Esophagus muscularis mucosa (tissue), 3 donors: ENCODE data around the gene MEF2C.

Source experiments
- EP300 ChIP-seq: sonication (generic); formaldehyde crosslinking; IDR thresholded peaks from one replicate; pipeline ENCODE4 v1.6.1; 2017; ENCODE audit warnings: antibody characterized with exemption
- TF ChIP-seq, protein P1 (sequence below), 3 experiments: fragments of 200-600 bp in 2 of 3; fragments of 450-650 bp in 1 of 3; sonication (generic) in 2 of 3; IDR thresholded peaks; one replicate each; pipeline ENCODE4 v1.5.1; 2017 to 2019; ENCODE audit warnings: antibody characterized with exemption in 3 of 3, mild to moderate bottlenecking in 2 of 3, moderate library complexity in 1 of 3

DNA sequence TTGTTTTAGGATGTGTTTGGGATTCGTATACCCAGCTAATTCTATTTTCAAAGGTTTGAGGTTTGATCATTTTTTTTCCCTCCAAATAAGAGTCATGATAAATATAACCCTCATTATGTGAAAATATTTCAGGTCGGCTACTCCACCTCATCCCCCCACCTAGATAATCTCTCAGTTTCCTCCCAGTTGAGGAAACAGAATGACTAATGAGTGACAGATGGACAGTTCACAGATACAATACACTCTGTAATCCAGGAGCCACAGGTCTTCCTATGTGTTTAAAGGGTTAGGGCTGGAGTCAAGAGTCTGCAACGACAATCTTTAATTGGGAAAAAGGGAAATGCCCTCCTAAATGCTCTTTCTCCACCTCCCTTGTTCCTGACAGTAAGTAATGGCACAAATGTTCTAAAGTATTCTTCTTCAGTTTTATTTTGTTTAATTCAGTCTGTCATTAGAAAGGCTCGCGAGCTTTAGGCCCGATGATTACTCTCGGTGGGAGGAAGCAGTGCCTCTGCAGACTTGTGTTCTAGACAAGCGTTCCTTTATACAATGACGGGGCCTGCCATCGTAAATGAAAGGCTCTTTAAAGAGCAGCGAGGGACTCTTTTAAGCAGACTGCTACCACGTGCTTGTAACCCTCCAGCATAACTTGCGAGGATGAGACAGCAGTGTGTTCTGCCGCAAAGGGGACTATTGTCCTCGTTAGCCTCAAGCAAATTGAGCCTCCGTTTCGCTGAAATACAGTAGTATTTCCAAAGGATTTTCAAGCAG lies 69.0 kb downstream of the MEF2C start:
- TF ChIP-seq, protein P1, sequence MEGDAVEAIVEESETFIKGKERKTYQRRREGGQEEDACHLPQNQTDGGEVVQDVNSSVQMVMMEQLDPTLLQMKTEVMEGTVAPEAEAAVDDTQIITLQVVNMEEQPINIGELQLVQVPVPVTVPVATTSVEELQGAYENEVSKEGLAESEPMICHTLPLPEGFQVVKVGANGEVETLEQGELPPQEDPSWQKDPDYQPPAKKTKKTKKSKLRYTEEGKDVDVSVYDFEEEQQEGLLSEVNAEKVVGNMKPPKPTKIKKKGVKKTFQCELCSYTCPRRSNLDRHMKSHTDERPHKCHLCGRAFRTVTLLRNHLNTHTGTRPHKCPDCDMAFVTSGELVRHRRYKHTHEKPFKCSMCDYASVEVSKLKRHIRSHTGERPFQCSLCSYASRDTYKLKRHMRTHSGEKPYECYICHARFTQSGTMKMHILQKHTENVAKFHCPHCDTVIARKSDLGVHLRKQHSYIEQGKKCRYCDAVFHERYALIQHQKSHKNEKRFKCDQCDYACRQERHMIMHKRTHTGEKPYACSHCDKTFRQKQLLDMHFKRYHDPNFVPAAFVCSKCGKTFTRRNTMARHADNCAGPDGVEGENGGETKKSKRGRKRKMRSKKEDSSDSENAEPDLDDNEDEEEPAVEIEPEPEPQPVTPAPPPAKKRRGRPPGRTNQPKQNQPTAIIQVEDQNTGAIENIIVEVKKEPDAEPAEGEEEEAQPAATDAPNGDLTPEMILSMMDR (IDR thresholded peaks at IDR 0.05), result no peak
- TF ChIP-seq EP300, result no peak
